HG03039 (cell line): ENCODE measurements around the gene AVPR2.

ENCODE experiments used
- ATAC-seq: cut with Tn5 transposase; IDR thresholded peaks from one replicate; pipeline ENCODE4 v1.9.1; 2021; ENCODE audit warnings: mild to moderate bottlenecking, moderate library complexity; ENCODE audit not compliant: unreplicated experiment

The AVPR2 gene

DNA sequence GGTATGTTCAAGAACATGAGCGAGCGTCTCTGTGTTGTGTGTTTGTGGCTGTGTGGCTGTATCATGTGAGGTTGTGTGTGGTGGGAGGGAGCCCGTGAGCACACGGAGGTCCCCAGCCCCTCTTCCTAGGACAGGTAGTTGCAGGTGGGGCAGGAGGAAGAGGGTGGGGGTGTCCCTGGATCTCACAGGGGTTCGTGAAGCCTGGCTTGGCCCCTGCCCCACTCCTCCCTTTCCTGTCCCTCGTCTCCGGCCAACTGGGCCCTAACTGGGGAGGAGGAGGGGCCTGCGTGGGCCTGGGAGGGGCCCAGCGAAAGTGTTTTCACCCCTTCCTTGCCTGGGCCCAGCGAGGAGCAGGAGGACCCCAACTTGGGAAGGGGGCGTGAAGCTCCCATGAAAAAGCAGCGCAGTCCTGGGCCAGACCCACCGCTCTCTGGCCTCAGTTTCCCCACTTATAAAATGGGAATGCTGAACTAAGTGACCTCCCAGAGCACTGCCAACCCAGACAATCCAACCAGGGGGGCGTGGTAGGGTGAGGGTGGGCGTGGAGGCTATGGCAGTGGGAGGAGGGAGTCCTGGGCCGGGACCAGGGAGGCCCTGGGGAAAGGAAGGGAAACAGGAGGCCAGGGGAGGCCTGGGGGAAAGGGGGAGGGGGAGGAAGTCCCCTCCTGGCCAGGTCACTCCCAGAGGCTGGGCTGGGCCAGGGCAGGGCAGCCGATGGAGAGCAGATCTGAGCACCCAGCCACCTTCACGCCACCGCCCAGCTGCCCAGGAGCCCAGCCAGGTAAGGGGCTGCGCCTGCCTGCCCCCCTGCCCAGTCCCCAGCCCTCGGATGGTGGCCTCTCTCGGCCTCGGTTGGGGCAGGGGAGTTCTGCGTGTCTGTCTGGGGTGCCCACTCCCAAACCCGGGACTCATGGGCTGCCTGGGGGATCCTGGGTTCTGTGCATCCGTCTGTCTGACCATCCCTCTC lies at the start of gene AVPR2:
TSS of gene AVPR2 (plus strand) at position 683 of the 967 bp plus-strand sequence. CDS start 473 bp downstream, outside the sequence.
- no peak for ATAC-seq

GRCh38 chrX:153854702-153855101 lies 49.8 kb upstream of the AVPR2 start:
- no peak for ATAC-seq

GRCh38 chrX:153857348-153857903 lies 47.0 kb upstream of the AVPR2 start:
- no peak for ATAC-seq

DNA sequence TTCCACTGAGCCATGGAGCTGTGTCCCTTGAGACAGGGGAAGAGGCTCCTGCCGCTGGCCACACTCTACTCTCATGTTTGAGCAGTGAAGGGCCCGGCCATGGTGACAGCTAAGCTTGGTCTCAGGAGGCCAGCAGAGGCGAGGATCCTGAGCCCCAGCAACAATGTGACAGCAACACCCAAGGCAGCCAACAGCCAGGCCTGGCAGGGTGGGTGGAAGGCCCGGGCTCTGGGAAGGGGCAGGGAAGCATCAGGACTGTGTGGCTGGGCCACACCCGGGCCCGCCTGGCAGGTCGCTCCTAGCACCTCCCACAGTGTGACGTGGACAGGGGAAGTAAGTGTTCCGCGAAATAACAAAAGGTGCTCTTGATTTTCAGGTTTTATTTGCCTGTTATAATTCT lies 43.3 kb upstream of the AVPR2 start:
- no peak for ATAC-seq

- ATAC-seq = no peak
Observed at GRCh38 chrX:153861733-153862310, 42.7 kb upstream of the AVPR2 start.

DNA sequence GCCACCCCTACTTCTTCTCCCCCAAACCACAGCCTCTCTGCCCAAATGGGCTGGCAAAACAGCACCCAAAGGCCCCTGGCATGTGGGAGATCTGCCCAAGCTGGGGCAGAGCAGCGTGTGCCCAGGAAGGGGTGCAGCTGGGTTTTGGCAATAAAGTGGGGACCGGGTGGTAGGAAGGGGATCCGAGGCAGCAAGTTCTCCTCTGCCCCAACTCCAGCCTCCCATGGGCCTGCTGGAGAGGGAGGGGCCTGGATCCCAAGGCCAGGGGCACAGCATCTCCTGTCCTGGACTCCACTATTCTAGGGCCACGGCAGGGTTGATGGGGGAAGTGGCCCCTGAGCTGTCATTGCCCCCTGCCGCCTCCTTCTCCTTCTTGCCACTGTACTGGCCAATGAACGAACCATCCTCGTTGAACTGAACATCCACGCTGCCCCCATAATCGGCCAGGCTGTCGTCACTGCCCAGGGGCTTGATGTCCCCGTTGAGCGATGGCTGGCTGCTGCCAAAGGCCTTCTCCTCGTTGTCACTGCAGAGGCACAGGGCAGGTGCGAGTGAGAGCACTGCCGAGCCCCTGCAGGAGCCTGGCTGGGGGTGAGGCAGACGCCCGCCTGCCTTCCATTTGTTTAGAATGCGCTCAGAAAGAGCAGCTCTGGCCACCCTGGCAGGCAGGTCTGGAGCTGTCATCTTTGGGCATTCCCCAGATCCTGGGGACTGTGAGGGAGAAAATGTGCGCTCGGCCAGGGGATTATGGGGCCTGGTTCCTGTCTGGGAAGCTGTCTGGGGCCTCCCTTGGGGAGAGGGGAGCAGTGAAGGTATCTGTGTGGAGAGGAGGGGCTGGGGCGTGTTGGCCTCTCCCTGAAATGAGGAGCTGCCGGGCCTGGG lies 41.9 kb upstream of the AVPR2 start:
- no peak for ATAC-seq

DNA sequence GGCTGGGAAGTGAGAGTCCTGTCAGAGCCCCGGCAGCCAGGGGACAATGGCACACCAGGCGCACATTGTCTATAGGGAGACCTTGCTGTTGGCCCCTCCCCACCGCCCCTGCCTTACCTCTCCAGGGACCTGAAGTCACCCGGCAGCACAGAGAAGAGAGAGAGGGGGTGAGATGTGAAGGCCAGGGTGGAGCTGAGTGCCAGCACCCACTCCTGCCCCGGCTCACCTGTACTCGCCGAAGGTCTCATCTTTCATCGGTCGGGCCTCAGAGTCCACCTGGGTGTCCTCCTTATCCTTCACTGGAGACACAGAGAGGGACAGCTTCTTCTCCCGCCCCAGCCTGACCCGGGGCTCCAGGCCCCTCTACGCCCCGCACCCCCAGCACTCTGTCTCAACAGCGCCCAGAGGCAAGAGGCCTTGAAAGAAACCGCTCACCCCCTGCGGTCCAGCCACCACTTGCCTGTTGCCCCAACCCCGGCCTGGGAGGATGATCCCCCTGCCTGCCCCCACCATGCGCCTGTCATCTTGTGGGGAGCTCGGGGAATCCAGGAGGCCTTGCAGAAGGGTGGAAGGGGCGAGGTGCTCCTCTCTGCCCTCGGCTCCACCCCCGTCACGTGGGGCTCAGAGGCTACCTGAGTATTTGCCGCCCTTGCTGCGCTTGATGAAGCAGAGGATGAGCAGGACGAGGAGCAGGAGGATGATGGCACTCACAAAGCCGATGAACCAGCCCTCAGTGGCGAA lies 41.1 kb upstream of the AVPR2 start:
- no peak for ATAC-seq

DNA sequence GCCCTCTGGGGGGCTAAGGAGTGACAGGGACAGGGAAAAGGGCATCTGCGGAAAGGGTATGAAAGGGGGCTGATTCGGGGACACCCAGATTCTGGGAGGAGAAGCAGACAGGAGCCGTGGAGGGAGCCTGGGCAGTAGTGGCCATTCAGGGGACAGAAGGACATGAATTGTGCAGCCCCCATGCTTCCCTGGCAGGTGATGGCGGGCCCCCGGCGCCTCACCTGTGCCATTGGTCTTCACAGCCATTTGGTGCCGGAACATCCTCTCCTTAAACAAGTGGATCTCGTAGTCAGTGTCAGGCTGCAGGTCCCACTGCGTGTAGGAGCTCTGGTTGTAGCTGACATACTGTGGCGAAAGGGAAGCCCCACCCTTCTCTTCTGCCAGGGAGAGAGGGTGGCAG lies 40.4 kb upstream of the AVPR2 start:
- no peak for ATAC-seq

DNA sequence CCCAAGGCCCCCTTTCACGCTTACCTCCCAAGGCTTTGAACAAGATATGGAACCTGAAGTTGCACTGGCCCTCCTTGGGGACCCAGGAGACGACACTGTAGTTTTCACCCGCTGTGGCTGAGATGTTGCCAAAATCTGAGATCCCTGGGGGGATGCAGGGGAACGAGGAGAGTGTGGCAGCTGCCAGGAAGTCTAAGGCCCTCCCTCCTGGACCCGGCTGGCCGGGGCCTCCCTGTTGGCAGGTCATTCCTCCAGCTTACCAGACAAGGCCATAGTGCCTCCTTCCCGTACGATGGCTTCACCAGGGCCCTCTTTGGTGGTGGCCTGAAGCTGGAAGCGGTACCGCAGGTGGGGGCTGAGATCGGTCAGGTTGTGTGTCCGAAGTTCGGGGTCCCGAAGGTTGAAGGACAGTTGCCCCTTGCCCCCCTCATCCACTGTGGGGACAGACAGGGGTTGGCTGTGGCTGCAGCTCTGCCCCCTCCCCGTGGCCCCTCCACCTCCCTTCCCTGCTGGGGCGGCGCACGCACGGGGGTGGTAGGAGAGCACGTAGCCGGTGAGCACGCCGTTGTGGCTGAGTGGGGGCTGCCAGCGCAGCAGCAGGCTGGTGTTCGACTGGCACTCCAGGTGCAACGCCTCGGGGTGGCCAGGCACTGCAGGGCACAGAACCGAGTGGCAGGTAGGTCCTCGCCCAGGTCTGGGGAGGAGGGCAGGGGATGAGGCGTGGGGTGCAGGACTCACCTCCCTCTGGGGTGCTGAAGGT lies 39.7 kb upstream of the AVPR2 start:
- ATAC-seq = no peak

DNA sequence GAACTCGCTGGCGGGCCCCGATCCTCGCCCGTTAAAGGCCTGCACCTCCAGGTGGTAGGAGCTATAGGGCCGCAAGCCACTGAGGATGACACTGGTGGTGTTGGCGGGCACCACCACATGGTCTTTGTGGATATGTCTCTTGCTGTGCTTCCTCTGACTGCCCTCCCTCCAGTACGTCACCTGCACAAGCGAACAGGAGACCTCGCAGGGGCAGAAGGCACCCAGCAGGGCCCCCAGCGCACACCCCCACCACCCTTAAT lies 39.2 kb upstream of the AVPR2 start:
- no peak for ATAC-seq

DNA sequence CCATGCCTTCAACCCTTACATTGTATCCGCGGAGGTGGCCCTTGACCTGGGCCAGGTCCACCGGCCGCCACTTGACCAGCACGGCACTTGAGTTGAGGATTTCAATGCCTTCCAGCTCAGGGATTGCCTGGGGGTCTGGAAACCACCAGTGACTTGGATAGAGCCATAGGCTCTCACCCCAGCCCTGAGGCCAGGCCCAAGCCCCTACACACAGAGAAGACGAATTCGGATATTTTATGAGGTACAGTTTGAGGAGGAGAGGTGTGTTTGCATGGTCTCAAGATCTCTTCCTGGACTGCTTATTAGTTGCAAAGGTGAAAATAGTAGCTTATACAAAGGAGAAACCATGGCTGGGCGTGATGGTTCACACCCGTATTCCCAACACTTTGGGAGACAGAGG lies 38.8 kb upstream of the AVPR2 start:
- no peak for ATAC-seq

DNA sequence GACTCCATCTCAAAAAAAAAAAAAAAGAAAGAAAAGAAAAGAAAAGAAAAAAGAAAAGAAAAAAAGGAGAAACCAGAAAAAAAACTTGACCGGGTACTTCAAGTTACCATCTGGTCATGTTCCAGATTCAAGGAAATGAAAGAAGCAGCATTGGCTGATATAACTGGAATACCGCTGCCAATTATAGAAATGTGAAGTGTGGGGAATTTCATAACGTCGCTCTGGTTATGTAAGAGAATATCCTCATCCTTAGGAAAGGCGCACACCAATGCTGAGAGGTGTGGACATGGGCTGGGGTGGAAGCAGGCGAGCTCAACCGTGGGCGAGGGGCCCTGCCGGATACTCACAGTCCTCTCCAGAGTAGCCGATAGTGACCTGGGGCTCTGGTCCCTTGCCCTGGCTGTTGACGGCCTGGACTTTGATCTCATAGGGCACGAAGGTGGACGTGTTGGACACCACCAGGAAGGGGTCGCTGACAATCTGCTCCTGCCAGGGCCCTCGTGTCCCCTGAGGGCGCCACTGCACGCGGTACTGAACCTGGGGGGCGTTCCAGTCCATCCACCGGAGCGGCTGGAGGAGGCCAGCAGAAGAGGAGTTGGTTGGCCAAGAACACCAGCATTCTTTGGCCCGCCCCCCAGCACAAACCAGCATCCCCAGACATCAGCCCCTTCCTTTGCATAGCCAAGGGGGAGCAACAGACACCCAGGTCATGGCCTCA lies 38.0 kb upstream of the AVPR2 start:
- no peak for ATAC-seq

DNA sequence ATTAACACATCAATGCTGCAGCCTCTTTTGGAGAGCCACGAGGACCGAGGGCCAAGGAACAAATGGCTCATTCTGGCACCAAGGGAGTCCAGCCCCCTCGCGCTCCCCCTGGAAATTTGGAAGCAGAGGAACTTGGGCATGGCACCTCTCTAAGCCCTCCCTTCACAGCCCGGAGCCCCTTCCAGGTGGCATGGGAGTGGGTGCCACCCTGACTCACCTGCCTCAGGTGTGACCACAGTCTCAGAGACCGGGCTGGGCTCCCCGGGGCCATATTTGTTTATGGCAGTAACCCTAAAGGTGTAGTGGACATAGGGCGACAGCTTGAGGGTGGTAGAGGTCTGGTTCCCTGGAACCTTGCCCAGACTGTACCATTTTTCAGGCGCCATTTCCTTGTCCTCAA lies 37.3 kb upstream of the AVPR2 start:
- no peak for ATAC-seq

GRCh38 chrX:153867671-153868070 lies 36.8 kb upstream of the AVPR2 start:
- no peak for ATAC-seq

- no peak for ATAC-seq
Observed at GRCh38 chrX:153868576-153869472, 35.6 kb upstream of the AVPR2 start.

GRCh38 chrX:153869473-153870287 lies 34.8 kb upstream of the AVPR2 start:
- ATAC-seq = no peak

- ATAC-seq = no peak
Observed at GRCh38 chrX:153870288-153870690, 34.2 kb upstream of the AVPR2 start.
